ENCODE results near the gene OR1L4.

Gene OR1L4

DNA sequence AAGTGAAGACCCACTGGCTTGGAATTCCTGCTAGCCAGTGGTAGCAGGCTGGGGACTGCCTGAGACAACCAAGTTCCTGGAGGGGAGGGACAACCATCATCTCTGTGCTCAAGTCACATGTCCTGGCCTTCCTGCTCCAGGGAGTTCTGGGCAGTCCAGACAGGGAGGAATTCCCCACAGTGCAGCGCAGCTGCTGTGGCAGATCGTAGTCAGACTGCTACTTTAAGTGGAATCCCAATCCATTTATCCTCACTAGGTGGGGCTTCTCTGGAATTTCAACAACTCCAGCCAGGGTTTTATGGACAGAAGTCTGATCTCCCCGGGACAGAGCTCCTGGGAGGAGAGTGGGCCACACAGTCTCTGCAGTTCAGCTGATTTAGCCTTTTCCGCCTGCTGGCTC, 44.0 kb downstream of the OR1L4 start:
- no peak overlapping the region for H3K27ac ChIP-seq
- H3K4me3 ChIP-seq = no peak overlapping the region
- no peak for DNase-seq (ENCODE audit: low spot score)
- TF ChIP-seq CTCF (IDR thresholded peaks at IDR 0.05) = no peak

Data from coronary artery (tissue), 2 donors.